ENCODE measurements around the gene TMBIM4.

DNA sequence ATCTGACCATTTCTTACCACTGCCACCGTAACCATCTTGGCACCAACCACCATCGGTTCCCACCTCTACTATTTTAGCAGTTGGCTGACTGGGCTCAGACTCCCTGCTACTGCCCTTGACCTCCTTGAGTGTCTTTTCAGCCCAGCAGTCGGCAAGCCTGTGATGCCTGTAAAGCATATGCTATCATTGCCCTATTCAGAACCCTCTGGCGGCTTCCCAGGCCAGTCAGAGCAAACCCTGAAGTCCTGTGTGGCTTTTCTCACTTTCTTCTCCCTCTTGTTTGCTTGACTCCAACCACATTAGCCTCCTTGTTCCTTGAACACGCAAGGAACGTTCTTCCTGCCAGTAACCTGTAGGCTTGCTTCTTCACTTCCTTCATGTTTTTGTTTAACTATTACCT is 25.4 kb upstream of the TMBIM4 start:
- TF ChIP-seq, protein P1, sequence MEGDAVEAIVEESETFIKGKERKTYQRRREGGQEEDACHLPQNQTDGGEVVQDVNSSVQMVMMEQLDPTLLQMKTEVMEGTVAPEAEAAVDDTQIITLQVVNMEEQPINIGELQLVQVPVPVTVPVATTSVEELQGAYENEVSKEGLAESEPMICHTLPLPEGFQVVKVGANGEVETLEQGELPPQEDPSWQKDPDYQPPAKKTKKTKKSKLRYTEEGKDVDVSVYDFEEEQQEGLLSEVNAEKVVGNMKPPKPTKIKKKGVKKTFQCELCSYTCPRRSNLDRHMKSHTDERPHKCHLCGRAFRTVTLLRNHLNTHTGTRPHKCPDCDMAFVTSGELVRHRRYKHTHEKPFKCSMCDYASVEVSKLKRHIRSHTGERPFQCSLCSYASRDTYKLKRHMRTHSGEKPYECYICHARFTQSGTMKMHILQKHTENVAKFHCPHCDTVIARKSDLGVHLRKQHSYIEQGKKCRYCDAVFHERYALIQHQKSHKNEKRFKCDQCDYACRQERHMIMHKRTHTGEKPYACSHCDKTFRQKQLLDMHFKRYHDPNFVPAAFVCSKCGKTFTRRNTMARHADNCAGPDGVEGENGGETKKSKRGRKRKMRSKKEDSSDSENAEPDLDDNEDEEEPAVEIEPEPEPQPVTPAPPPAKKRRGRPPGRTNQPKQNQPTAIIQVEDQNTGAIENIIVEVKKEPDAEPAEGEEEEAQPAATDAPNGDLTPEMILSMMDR (IDR thresholded peaks at IDR 0.05), result no peak
- TF ChIP-seq POLR2A (IDR thresholded peaks at IDR 0.05), result no peak

Data from right lobe of liver (tissue), 4 donors.